Stromal cell of bone marrow (primary cell): Measurements from ENCODE around the gene TTLL7.

Experiments
- DNase-seq: peaks from one replicate; pipeline ENCODE4 v3.0.0-alpha.2; 2012; ENCODE audit warnings: low read depth

Gene TTLL7

DNA sequence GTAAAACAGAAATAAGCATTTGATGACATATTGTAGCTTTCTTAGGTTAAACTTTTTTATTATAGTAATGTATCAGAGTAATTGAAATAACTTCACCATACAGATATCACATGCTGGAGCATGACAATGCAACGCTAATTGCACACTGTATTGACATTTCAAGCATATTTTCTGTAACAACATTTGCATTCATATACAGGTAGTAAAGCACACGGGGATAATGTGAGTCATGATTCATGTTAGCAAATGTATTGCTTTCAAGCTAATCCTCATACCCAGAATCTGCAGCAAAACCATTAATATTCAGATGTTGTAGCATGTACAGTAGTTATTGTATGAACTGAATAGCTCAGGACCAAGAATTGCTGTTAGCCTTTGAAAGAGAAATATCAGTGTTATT is 133.9 kb downstream of the TTLL7 start:
- DNase-seq, result no peak

DNA sequence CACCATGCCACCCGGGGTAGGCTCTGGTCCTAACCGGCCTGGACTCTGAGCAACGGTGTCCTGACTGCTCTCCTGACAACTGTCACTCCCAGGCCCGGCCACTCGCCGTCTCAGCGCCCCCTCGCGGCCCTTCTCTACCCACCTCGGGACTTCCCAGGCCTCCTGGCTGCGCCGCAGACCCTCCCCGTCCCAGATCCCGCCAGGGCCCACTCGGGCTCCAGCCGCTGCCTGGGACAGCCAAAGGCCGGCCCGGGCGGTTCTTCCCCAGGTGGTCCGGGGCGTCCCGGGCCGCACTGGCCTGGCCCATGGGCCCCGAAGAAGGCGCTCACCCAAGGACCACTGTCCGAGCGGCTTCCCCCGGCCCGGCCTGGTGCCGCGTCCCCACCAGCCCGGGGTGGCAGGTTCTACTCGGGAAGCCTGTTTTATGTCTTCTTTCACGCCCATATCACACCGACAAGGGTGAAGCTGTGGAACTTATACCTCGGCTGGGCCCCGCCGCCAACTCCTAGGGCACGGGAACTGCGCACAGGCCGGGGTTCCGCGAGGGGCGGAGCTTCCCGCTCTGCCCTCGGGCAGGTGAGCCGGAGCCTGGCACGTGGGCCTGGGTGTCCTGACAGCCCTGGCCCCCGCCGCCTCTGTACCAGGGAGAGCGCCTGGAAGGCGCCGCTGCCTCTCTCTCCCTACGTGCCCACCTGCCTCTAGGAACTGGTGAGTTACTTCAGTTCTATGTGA is 138.3 kb downstream of the TTLL7 start:
- no peak for DNase-seq

DNA sequence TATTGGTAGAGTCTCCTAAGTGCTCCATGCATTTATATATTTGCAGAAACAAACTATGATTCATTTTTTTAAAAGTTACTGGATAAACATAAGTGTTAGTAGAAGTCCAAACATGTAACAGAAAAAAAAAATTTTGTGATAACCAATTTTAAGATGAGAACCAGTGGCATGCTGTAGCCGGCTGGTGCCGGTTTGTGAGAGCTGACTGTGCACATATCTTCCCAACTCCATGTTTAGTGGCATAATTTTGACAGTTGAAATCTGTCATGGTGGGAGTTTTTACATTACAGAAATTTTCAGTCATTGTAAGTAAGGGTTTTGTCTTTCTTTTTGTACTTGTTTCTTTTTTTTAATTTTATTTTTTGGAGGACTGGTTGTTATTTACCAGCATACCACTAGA is 141.2 kb downstream of the TTLL7 start:
- DNase-seq, result no peak

DNA sequence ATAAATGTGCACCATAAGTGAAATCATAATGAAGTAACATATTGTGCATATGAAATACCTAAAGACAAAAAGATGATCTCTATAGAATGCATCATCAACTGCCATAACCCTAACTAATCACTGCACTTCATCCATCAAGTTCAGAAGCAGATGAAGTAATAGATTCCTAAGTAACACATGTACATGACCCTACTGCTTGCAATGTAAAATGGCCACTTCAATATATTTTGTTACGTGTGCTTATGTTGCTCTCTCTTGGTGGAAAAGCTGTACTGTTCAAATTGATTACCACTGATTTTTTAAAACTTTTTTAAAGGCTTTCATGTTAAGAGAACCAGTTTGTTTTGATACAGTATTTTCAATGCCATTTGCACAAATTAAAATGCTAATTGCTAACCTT is 141.8 kb downstream of the TTLL7 start:
- DNase-seq, result peak; percentile 25

DNA sequence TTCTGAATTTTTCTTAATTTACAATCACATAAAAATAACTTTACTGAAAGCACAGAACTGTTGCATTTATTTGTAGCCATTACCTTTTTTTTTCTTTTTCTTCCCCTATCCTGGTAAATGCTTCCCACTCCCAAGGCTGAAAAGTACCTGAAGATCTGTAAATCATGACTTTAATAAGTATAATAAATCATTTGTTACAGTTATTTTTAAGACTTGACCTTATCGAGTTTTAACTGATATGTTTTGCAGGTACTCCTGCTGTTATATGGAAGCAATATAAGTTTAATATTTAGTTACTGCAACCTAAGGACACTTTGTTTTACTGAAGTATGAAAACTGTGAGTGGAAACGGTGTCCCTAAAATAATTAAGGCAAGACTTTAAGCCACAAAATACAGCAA is 142.6 kb downstream of the TTLL7 start:
- DNase-seq, result no peak

DNA sequence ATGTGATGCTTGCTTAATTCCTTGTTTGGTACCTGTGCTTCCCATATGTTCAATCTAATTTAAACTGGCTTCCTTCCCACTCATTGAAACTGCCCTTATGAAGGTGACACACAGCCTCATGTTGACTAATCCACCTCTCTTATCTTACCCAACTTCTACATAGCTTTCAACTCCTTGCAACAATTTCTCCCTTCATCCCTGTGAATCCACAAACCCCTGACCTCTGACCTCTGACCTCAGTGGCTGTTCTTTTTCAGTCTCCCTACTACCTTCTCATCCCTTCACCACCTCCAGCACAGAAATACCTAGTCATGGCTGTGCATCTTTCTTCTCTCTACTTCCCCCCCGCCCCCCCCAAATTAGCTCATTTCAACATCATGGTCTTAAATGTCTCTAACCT is 144.5 kb downstream of the TTLL7 start:
- DNase-seq, result no peak

DNA sequence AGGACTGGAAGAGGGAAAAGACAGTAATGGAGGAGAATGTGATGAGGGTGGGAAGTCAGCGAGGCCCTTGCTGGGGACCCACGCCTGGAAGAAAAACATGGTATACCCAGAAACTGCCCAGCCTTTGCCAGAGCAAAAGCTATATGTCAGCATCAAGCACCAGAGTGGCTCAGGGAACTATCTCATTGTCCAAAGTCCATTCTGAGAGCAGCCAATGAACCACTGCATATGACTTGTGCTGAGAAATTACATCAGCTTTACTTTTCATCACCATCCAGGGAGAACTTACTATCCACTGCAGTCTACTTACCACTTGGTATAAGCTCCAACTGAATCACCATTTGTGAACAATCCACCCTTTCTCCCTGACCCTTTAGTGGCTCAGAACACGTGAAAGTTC is 148.1 kb downstream of the TTLL7 start:
- DNase-seq, result no peak

DNA sequence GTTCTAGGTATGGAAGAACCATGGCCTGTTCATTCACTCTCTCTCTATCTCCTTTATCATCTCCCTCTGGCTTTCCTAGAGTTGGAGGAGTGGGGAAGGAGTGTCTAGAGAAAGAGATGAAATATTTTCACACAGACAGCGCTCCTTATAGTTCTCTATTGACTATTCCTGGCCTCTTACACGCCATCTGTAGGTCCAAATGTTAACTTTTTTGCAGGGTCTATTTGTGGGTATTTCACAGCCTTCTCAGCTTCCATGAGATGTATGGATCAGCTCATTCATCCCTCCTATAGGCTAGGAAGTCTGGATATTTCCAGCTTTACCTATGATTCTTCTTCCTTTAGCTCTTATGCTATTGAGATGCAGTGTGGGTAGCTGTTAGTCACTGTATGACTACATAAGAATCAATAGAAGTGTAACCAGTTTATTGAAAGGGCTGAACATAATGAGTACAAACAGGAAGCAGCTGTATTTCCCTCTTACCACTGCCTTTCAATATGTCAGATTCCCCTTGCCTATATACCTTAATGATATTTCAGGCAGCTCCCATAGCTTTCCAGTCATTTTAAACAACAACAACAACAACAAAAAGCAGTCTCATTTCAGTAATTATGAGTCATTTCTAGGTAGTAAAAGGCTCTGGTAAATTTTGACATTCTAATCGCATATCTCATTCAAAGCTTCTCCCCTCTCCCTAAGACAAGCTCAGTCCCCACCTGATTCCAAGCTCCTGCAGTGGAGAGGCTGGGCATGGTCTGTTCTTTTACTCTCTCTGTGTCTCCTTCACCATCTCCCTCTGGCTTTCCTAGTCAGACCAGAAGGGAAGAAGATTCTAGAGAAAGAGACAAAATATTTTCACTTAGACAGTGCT is 149.5 kb downstream of the TTLL7 start:
- DNase-seq, result no peak

DNA sequence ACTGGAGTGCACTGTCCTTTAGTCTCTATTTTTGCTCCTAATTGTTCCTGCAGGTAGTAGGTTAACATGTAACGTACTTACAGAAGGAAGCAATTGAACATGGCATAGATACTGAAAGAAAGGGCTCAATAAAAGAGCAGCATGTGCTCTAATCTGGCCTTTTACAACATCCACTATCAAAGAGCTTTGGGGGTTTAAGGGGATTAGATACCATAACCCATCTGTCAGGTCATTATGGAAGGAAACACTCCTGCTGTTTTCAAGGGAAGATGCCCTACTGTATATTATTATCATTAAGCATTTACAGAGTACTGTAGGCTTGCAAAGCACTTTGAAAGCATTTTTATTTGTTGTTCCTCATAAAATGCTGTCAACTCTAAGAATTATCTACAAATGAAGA is 152.8 kb downstream of the TTLL7 start:
- no peak for DNase-seq

DNA sequence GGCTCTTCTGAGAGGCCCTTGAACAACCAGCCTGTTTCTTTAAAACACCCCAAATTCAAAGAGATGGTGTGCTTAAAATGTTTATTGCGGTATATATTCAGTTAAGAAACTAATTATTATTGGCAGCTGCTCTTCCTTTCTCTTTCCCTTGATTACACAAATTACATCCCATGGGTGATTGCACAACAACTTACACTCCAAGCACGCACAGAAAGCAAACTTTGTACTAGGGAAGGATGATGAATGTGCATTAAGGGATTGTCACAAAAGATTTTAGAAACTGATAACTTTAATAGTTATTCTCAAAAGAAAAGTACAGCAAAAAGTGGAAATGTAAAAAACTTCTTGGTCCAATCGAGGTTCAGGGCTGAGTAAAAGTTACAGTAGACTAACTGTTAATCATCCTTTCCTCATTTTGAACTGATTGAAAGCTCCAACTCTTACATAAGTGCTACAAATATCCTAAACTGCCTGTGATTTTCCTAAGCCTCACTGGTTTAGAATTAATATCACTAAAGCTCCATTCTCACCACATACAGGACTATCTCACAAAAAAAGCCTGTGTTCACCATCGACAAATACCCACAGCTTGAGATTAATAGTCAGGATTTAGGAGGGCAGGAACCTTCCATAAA is 153.4 kb downstream of the TTLL7 start:
- DNase-seq, result peak; percentile 68

DNA sequence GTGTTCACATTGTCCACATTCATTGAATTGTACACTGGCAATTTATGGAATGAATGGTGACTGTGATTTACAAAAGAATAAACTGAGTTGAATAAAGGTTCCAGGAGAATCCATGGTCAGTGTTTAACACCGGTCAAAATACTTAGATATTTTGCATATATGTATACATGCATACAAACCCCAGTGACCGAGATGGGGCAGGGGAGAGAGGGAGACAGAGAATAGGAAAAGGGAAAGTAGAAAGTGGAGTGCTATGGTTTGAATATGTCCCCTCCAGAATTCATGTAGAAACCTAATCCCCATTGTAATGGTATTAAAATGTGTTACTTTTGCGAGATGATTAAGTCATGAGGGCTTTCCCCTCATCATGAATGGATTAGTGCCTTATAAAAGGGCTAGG is 154.4 kb downstream of the TTLL7 start:
- no peak for DNase-seq

DNA sequence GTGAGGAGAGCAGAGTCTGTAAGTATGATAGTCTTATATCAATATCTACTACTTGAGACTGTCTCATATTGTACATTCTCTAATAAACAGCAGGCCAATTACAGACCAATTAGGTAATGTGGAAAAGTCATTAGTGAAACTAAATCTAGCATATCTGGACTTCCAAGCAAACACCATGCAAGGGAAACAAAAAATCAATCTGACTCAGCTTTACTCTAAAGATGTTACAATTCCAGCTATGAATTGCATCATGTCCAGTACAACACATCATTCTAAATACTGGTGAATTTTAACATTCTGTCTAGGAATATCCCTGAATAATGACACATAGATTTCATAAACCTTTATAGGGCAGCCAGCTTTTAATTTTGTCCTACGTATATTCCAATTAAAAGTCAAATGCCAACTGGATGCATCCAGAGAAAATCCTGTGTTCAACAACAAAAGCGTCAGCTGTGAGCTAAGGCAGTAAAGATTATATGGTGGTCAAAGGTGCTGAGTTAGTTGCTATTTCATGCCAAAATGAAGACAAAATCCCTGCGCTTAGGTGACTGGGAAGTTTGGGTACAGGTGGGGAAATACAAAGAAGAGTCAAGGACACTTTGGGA is 159.3 kb downstream of the TTLL7 start:
- DNase-seq, result peak; percentile 53

DNA sequence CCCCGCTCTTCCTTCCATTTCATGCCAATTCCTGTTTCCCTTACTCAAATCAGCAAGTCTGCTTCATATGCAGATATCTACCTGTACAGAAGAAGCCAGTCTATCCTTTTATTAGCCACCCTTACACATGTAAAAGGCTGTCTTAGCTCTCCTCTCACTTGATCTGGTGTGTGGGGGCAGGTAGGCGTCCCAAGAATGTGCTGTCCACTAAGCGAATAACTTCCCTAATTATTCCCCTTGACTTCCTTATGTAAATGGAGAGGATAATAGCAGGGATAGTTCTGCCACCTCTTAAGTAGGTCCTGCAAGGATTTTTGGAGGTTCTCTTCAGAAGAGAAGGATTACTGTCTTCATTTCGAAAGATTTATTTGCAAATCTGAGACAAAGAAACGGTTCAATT is 160.4 kb downstream of the TTLL7 start:
- no peak for DNase-seq

DNA sequence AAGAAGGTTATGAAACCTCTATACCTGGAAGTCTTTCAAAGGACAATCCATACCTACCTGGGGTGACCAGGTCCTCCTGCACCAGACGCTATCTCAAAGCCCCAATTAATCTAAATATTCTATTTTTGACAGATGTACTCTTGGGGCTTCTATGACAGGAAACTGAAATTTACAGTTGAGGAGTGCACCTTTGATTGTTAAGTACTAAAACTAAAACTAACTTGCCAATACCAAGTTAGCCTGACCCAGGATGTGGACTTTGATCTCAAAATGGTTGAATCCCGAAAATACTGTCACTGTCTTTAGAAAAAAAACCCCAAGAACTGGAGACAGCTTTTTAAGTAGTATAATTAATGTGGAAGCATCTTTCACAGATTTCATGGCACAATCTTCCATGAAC is 162.4 kb downstream of the TTLL7 start:
- no peak for DNase-seq

DNA sequence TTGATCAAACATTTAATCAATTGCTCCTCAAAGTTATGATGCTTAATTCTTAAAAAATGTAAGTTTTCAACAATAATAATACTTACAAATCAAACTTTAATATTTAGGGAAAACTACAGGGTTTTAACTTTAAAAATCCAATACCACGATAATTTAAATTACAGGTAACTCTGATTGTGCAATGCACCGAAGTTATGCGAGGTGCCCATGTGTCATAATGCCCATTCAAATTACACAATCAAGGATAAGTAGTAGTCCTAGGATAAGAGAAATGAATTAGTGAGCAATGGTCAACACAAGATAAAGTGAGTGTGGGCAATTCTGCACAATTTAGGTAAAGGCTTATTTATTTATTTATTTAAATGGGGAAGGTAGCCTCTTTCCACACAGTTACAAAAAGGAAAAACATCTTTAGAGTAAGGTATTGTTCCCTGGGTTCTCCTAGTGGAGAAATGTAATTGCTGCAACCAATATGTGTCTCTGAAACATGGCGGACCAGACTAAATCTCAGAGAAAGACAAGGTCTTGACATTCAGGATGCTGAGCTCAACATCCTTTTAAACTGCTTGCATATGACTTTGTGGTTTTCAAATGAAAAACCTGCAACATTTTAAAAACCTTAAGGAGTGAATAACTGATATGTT is 164.2 kb downstream of the TTLL7 start:
- no peak for DNase-seq

DNA sequence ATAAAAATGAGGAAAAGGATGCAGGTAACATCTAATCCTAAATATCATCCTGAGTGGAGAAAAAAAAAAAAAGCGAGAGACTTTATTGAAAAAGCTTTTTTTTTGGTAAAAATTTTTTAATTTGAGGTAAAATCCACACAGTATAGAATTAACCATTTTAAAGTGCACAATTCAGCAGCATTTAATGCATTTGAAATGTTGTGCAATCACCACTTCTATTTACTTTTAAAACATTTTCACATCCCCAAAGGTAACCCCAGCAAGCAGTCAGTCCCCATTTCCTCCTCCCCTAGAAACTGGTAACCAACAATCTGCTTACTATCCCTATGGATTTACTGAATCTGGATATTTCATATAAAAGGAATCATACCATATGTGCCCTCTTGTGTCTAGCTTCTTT is 166.7 kb downstream of the TTLL7 start:
- no peak for DNase-seq

DNA sequence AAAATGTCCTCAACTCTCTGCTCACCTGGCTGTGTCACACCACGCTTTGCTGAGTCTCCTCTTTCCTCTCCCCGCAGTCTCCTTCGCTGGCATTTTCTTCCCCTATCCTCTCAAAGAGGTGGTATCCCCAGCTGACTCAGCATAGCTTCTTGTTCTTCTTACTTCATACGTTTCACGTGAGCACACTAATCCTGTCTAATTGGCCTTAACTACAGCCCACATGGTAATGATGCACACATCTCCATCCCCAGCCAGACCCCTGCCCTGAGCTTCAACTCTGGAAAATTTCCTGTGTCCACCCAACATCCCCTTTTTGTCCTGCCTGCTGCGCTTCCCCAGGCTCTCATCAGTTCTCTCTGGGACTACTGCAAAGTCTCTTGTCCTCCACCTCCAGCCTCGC is 169.8 kb downstream of the TTLL7 start:
- no peak for DNase-seq

DNA sequence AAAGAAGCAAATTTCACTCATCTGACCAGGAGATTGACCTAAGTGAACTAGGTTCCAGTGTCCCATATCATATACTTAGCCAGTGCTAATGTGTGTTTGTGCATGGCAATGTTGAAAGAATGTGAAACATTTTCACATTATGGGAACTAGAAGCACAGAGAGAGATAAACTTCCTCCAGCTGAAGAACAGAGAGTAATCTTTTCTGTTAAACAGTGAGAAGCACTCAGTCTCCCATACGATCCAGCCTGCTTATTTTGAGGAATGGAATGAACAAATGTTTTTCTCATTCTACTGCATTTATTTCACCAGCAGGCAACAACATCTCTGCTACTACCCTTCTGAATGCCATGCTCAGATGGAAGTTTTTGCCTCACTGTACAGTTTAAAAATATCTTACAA is 170.5 kb downstream of the TTLL7 start:
- DNase-seq, result no peak

DNA sequence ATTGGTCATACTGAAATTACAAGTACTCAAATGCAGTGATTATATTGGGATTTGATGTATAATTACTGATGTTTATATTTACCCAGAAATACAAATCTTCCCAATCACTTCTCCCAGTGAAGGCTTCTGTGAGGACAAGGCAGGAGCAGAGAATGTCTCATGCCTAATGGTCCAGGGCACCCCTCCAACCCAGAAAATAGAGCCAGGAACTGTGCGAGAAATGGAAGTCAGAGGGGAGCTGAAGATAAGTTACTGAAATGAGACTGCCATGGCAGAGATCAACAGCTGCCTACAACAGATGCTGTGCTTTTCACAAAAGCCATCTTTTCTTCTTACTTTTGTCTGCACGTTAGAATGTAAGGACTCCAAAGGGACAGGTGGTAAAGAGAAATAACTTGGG is 171.2 kb downstream of the TTLL7 start:
- no peak for DNase-seq

DNA sequence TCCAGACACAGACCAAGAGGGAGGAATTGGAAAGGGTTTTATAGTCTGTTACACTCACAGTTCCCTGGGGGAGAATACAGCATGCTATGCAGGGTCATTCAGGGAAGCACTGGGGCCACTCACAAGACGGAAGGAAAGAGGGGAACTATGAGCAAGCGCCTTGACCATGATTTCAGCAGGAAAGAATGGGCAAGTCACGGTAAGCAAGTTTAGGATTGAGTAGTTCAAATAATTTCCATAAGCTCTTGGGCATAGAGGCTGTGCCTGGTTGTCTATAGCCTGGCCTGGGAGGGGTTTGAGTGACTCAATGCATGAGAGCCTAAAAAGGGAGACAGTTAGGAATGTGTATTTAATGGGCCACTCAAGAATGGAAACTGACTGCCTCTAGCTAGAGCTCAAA is 176.7 kb downstream of the TTLL7 start:
- DNase-seq, result peak; percentile 74

DNA sequence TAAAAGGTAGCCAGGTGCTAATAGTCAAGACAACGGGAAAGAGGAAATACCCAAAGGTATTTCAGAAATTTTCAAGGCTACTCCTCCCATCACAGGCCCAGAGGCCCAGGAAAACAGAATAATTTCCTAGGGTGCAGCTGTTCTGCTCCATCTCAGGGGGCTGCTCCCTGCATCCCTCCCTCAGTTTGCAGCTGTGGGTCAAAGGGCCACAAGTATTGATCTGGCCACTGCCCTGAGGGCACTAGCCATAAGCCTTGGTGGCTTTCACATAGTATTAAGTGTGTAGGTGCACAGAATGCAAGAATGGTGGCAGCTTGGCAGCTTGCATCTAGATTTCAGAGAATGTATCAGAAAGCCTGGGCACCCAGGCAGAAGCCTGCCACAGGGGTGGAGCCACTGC is 179.5 kb downstream of the TTLL7 start:
- no peak for DNase-seq

DNA sequence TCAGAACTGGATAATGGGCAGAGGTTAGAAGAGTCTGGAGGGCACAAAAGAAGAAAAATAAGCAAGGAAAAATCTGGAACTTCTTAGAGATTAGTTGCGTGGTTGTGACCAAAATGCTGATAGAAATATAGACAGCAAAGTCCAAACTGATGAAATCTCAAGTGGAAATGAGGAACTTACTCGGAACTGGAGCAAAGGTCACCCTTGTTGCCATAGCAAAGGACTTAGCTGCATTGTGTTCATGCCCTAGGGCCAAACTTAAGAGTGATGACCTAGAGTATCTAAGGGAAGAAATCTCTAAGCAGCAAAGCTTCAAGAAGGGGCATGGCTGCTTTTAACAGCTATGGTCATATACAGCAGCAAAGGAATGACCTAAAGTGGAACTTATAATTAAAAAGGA is 180.0 kb downstream of the TTLL7 start:
- peak; percentile 38 for DNase-seq
